ENCODE results near the gene NGB.

Gene NGB

DNA sequence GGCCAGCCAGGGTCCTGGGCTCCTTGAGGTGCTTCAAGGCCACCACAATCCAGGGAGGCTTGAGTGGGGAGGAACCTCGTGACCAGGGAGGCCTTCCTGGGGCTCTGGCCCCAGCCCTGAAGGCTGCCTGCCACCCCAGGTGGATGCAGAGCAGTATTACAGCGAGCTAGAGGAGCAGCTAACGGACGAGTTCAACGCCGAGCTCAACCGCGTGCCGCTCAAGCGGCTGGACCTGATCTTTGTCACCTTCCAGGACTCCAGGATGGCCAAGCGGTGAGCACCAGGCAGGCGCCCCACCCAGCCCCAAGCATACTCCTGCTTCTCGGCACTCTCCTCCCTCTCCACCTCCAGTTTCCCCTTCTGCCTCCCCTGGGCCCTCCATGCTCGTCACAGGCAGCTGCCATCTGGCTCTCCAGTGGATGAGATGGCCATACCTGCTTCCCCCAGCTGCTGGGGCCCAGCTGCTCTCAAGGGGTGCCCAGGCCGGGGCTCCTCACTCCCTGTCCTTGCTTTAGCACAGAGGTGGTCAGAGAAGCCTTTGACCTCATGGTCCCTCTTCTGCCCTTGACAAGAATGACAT is 30.6 kb downstream of the NGB start:
- Histone ChIP-seq H3K9me3 (no peaks in the 10 kb centered on the region; the same call in 1 of the 2 replicates), H3K4me3 (ENCODE audit: low read depth, low read length) (no peak overlapping the region), H3K4me1 (no peaks in the 10 kb centered on the region), H3K27me3 (no peaks in the 10 kb centered on the region), H3K36me3 (no peaks in the 10 kb centered on the region)
- DNase-seq = no peak
- TF ChIP-seq CTCF (IDR thresholded peaks at IDR 0.05; ENCODE audit: low read depth, low read length) = no peak

GRCh38 chr14:77239412-77239811 is 31.6 kb downstream of the NGB start:
- no peaks in the 10 kb centered on the region for H3K4me1 ChIP-seq
- no peak overlapping the region for H3K4me3 ChIP-seq (ENCODE audit: low read depth, low read length)
- no peaks in the 10 kb centered on the region for H3K36me3 ChIP-seq
- TF ChIP-seq CTCF (IDR thresholded peaks at IDR 0.05; ENCODE audit: low read depth, low read length) = no peak
- DNase-seq = no peak
- H3K27me3 ChIP-seq = no peaks in the 10 kb centered on the region
- no peaks in the 10 kb centered on the region; the same call in 1 of the 2 replicates for H3K9me3 ChIP-seq

DNA sequence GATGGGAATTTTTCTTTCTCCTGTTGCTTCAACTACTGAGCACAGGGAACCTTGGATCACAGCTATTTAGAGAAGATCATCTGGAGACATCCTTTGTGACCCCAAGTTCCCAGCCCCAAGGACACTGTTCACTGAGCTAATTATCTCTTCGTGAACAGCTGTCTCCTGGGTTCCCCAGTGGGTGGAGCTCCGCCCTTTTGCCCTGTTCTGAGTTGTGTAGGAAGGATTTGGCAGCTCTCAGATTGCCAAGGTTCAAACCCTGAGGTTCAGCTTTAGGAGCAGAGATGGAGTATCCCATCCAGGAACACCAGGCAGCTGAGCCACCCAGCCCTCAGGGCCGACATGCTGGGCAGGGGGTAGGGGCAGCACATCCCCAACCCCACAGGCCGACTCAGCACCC is 32.0 kb downstream of the NGB start:
- no peaks in the 10 kb centered on the region; the same call in 1 of the 2 replicates for H3K9me3 ChIP-seq
- no peak overlapping the region for H3K4me3 ChIP-seq (ENCODE audit: low read depth, low read length)
- DNase-seq = no peak
- no peaks in the 10 kb centered on the region for H3K4me1 ChIP-seq
- H3K27me3 ChIP-seq = no peaks in the 10 kb centered on the region
- H3K36me3 ChIP-seq = no peaks in the 10 kb centered on the region
- TF ChIP-seq CTCF (IDR thresholded peaks at IDR 0.05; ENCODE audit: low read depth, low read length) = no peak

DNA sequence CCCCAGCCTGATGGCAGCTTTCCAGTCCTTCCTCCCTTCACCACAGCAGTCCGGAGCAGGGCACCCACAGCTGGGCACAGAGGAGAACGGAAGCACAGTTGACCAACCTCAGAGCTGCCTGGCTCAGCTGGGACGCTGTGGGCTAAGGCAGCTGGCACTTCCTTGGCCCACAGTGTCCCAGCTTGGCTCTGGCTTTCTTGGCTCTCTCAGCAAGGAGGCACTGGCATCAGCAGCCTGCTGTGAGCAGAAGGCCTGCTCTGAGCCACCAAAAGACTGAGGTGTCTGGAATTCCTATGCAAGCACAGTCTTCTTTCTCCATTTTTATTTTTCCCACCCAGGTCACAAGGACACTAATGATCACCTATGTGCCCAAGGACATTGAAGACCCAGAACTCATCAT is 32.6 kb downstream of the NGB start:
- Histone ChIP-seq H3K27me3 (no peaks in the 10 kb centered on the region), H3K9me3 (no peaks in the 10 kb centered on the region; the same call in 1 of the 2 replicates), H3K36me3 (no peaks in the 10 kb centered on the region), H3K4me3 (ENCODE audit: low read depth, low read length) (no peak overlapping the region), H3K4me1 (no peaks in the 10 kb centered on the region)
- TF ChIP-seq CTCF (IDR thresholded peaks at IDR 0.05; ENCODE audit: low read depth, low read length) = no peak
- no peak for DNase-seq

DNA sequence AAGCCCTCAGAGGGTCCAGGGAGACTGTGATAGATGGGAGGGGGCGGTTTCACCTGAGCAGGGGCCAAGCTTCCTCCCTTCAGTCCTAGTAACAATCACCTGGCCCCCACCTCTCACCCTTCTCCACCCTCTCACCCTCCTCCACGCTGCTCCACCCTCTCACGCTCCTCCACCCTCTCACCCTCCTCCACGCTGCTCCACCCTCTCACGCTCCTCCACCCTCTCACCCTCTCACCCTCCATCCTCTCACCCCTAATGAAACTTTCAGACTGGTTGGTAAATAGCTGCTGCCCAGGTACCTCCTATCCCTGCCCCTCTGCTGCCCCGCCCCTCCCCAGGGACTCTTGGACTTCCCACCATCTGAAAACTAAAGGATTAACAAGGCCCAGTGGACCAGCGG is 34.2 kb downstream of the NGB start:
- Histone ChIP-seq H3K4me3 (ENCODE audit: low read depth, low read length) (no peak overlapping the region), H3K27me3 (no peaks in the 10 kb centered on the region), H3K36me3 (peaks cover under 1% of the 10 kb centered on the region; the same call in 1 of the 2 replicates), H3K4me1 (no peaks in the 10 kb centered on the region), H3K9me3 (no peaks in the 10 kb centered on the region; the same call in 1 of the 2 replicates)
- no peak for DNase-seq
- no peak for TF ChIP-seq CTCF (IDR thresholded peaks at IDR 0.05; ENCODE audit: low read depth, low read length)

GRCh38 chr14:77231721-77232120 is 39.3 kb downstream of the NGB start:
- Histone ChIP-seq H3K4me3 (ENCODE audit: low read depth, low read length) (no peak overlapping the region), H3K36me3 (peaks cover 4% of the 10 kb centered on the region; the same call in 1 of the 2 replicates), H3K9me3 (no peaks in the 10 kb centered on the region), H3K27me3 (no peaks in the 10 kb centered on the region), H3K4me1 (no peaks in the 10 kb centered on the region)
- DNase-seq = no peak
- TF ChIP-seq CTCF (IDR thresholded peaks at IDR 0.05; ENCODE audit: low read depth, low read length) = no peak

Measured in BE2C (cell line).